ENCODE data around the gene ZNF76.

ZNF76 gene

DNA sequence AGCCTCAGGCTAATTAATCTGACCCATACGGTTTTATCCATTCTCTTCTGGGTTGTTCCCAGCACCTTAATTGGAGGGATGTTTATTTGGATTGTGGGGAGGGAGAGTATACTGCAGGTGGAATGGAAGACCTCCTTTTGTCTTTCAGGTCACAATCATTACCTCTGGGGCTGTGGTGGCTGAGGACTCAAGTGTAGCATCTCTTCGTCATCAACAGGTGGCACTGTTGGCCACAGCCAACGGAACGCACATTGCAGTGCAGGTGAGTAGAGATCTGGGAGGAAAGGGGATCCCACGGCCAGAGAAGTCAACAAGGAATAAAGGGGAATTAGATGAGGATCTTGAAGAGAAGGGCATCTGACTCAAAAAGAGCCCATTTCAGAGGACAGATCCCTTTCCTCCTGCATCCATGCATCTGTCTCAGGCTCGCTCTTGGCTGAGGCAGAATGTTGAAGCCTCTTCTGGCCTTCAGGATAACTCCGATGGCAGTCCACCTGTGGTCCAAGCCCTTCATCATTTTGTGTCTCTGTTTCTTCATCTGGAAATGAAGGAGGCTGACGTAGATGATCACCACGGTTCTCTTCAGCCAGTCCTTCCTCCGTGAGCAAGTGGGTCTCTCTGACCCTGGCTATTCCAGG, 34.9 kb downstream of the ZNF76 start:
- Histone ChIP-seq H3K4me1 (ENCODE audit: low read length) (peaks cover 16% of the 10 kb centered on the region), H3K4me2 (ENCODE audit: low read length) (no peak overlapping the region)
- TF ChIP-seq, protein P1, sequence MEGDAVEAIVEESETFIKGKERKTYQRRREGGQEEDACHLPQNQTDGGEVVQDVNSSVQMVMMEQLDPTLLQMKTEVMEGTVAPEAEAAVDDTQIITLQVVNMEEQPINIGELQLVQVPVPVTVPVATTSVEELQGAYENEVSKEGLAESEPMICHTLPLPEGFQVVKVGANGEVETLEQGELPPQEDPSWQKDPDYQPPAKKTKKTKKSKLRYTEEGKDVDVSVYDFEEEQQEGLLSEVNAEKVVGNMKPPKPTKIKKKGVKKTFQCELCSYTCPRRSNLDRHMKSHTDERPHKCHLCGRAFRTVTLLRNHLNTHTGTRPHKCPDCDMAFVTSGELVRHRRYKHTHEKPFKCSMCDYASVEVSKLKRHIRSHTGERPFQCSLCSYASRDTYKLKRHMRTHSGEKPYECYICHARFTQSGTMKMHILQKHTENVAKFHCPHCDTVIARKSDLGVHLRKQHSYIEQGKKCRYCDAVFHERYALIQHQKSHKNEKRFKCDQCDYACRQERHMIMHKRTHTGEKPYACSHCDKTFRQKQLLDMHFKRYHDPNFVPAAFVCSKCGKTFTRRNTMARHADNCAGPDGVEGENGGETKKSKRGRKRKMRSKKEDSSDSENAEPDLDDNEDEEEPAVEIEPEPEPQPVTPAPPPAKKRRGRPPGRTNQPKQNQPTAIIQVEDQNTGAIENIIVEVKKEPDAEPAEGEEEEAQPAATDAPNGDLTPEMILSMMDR (IDR thresholded peaks at IDR 0.05; ENCODE audit: low read depth, low read length), result peak; percentile 73
- TF ChIP-seq EZH2phosphoT487 (IDR thresholded peaks at IDR 0.05; ENCODE audit: low read depth), result no peak

DNA sequence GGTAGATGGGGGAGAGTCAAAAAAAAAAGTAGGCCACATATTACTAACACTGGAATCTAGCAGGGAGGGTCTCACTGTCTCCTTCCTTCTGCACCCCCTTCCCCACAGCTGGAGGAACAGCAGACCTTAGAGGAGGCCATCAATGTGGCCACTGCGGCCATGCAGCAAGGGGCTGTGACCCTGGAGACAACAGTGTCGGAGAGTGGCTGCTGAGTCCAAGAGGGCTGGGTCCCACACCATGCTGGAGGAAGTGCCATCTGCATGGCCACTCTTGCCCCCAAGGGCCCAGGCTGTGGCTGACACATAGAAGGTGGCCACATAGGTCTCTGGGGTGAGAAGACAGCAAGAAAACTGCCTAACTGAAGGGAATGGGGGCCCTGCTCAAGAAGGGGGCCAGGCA, 35.5 kb downstream of the ZNF76 start:
- no peak overlapping the region for H3K9ac ChIP-seq (ENCODE audit: low read length)
- peaks cover 2% of the 10 kb centered on the region for H3K36me3 ChIP-seq (replicated peaks; ENCODE audit: low read depth, low read length)
- no peak for TF ChIP-seq EZH2phosphoT487 (IDR thresholded peaks at IDR 0.05; ENCODE audit: low read depth)
- TF ChIP-seq, protein P1 (IDR thresholded peaks at IDR 0.05; ENCODE audit: low read depth, low read length), result no peak
- peaks cover 22% of the 10 kb centered on the region for H3K4me1 ChIP-seq (ENCODE audit: low read length)
- no peak overlapping the region for H3K4me2 ChIP-seq (ENCODE audit: low read length)
- no peak overlapping the region for H3K4me3 ChIP-seq (ENCODE audit: low read length)
- no peak overlapping the region for H2AFZ ChIP-seq (ENCODE audit: low read depth, low read length)
- H3K79me2 ChIP-seq (ENCODE audit: low read length), result peaks cover 10% of the 10 kb centered on the region
- no peaks in the 10 kb centered on the region for H3K9me3 ChIP-seq (ENCODE audit: insufficient read depth, low read length)
- no peak overlapping the region for H3K27ac ChIP-seq (ENCODE audit: low read length)
- no peaks in the 10 kb centered on the region for H3K27me3 ChIP-seq (ENCODE audit: low read depth, low read length)
- no peaks in the 10 kb centered on the region for H4K20me1 ChIP-seq (ENCODE audit: insufficient read depth, low read length)

More for the DNA sequence above, 34.9 kb downstream of the ZNF76 start:
- Histone ChIP-seq H3K27ac (ENCODE audit: low read length) (no peak overlapping the region), H2AFZ (ENCODE audit: low read depth, low read length) (no peak overlapping the region), H3K4me3 (ENCODE audit: low read length) (no peak overlapping the region), H4K20me1 (ENCODE audit: insufficient read depth, low read length) (no peaks in the 10 kb centered on the region), H3K79me2 (ENCODE audit: low read length) (peaks cover 10% of the 10 kb centered on the region), H3K27me3 (ENCODE audit: low read depth, low read length) (no peaks in the 10 kb centered on the region), H3K36me3 (replicated peaks; ENCODE audit: low read depth, low read length) (peaks cover 2% of the 10 kb centered on the region), H3K9ac (ENCODE audit: low read length) (no peak overlapping the region), H3K9me3 (ENCODE audit: insufficient read depth, low read length) (no peaks in the 10 kb centered on the region)

DNA sequence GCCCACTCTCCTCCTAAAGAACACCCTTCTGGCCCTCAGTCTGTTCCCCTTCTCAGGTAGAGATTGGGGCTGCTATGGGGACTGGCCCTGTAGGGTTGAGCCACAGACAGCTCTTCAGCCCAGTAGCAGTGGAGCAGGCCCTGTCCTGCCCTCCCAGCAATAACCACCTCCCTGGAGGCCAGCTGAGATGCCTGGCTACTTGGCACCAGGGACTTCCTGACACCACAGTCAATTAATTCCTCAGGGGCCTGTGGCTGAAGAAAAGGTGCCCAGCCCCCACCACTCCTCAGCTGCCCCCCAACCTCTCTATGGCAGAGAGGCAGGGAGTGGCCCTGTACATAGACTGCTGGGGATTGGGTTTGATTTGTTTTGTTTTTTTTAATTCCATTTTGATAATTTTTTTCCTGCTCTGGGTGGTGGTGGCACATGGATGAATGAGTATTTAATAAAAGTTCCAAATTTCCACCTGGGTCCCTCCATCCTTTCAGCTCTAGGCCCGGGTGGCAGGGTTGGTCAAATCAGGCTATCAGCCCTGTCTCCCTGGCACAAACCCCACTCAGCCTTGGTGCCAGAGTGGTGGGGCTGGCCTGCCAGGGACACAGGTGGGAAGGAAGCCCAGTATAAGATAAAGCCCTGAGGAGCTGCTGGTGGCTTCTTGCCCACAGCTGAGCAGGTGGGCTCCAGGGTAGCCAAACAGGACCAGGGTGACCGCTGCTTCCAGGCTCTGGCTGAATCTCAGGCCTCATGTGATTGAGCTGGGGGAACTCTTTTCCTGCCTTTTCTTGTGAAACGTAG, 36.2 kb downstream of the ZNF76 start:
- no peaks in the 10 kb centered on the region for H4K20me1 ChIP-seq (ENCODE audit: insufficient read depth, low read length)
- H3K9me3 ChIP-seq (ENCODE audit: insufficient read depth, low read length), result no peaks in the 10 kb centered on the region
- H3K9ac ChIP-seq (ENCODE audit: low read length), result no peak overlapping the region
- peaks cover 2% of the 10 kb centered on the region for H3K36me3 ChIP-seq (replicated peaks; ENCODE audit: low read depth, low read length)
- H2AFZ ChIP-seq (ENCODE audit: low read depth, low read length), result no peak overlapping the region
- no peak for TF ChIP-seq EZH2phosphoT487 (IDR thresholded peaks at IDR 0.05; ENCODE audit: low read depth)
- TF ChIP-seq, protein P1 (IDR thresholded peaks at IDR 0.05; ENCODE audit: low read depth, low read length), result no peak
- no peak overlapping the region for H3K4me3 ChIP-seq (ENCODE audit: low read length)
- H3K4me2 ChIP-seq (ENCODE audit: low read length), result no peak overlapping the region
- no peak overlapping the region for H3K27ac ChIP-seq (ENCODE audit: low read length)
- H3K27me3 ChIP-seq (ENCODE audit: low read depth, low read length), result no peaks in the 10 kb centered on the region
- peaks cover 29% of the 10 kb centered on the region for H3K4me1 ChIP-seq (ENCODE audit: low read length)
- peaks cover 10% of the 10 kb centered on the region for H3K79me2 ChIP-seq (ENCODE audit: low read length)

DNA sequence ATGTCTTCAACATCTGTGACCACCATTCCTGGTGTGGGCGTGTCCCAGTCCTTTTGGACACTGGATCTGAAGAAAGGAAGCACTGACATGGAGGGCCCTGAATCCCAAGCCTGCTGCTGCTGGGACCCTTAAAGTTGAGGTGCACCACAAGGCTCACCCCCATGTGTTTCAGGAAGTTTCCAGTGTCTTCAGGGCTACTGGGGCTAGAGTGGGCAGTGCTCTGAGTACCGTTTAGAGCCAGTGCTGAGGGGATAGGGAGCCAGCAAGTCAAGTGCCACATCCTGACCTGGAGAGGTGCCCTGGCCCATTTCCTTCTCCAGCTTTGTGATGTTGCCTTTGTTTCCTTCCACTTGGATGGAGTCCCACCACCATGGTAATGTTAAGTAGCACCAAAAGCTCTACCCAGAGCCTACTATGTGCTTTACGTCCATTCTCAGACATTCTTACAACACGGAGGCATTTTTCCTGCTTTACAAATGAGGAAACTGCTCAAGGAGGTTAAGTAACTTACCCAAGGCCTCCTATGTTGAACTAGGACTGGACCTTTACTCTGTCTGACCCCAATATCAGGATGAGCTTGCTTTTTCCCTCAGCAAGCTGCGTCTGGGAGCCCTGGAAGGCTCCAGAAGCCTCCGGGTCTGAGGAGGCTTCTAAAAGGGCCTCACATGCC, 37.5 kb downstream of the ZNF76 start:
- Histone ChIP-seq H3K4me3 (ENCODE audit: low read length) (peak overlapping the region; percentile 88), H3K9ac (ENCODE audit: low read length) (peak overlapping the region; percentile 47; the same call in 1 of the 2 replicates), H3K9me3 (ENCODE audit: insufficient read depth, low read length) (no peaks in the 10 kb centered on the region), H3K79me2 (ENCODE audit: low read length) (peaks cover 10% of the 10 kb centered on the region), H3K27me3 (ENCODE audit: low read depth, low read length) (no peaks in the 10 kb centered on the region), H3K4me2 (ENCODE audit: low read length) (peak overlapping the region; percentile 61), H4K20me1 (ENCODE audit: insufficient read depth, low read length) (no peaks in the 10 kb centered on the region), H3K36me3 (replicated peaks; ENCODE audit: low read depth, low read length) (peaks cover 2% of the 10 kb centered on the region), H3K27ac (ENCODE audit: low read length) (no peak overlapping the region), H3K4me1 (ENCODE audit: low read length) (peaks cover 33% of the 10 kb centered on the region), H2AFZ (ENCODE audit: low read depth, low read length) (no peak overlapping the region; the same call in 1 of the 2 replicates)
- no peak for TF ChIP-seq EZH2phosphoT487 (IDR thresholded peaks at IDR 0.05; ENCODE audit: low read depth)
- TF ChIP-seq, protein P1 (IDR thresholded peaks at IDR 0.05; ENCODE audit: low read depth, low read length), result no peak

Data from OCI-LY3 (cell line).